ENCODE data around the gene INF2. TPM values are rescaled to one million over a fixed set of nuclear protein-coding genes. Genes with fewer than 3 reads are reported as not detected.

The INF2 gene
- total RNA-seq, 6 experiments from 2014 or later: 47.5 to 98.2 (median 71.4) TPM

DNA sequence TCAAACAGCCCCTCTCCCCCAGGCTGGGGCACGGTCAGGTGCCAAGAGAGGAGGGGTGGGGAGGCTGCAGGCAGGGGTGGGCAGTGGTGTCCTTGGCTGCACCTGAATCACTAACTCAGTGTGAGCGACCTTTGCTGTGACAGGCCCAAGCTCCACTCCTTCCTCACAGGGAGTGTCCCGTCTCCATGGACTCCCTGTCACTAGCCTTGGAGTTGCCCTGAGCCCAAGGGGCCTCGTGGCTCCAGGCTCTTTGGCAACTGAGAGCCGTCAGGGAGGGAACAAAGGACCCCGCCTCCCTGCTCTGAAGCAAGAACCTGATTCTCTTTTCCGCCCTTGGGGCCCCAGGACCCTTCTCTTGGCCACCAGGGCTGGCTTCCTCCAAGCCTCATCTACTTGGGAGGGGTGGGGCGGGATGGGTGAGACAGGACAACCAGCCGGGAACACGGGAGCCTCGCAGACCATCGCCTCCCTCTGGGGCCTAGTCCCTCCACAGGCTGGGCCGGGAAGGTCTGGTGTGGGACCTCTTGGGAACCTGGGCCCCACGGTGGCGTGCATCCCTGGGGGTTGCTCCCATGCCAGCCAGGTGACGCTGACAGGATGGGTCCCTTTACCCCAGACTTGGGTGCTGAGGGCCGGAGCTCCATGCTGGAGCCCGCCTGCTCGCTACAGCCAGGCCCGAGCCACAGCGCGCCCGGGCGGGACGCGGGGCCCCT, 33.7 kb downstream of the INF2 start:
- Histone ChIP-seq H3K4me3 (peak overlapping the region in 2 of 3 donors; percentile 60), H3K4me1 (peaks cover 0 to 33% (median 12%) of the 10 kb centered on the region in 4 donors), H3K36me3 (peaks cover 0 to 10% (median 1%) of the 10 kb centered on the region in 4 donors), H3K27ac (peak overlapping the region; percentile 54 to 61 (median 58)), H3K9me3 (no peaks in the 10 kb centered on the region), H3K27me3 (no peaks in the 10 kb centered on the region)
- intact Hi-C loops (cut with DNase I): no loop called here
- DNase-seq: no peak
- no peak for ATAC-seq
- 20% methylated on average over 1 of the region's 26 CpGs for WGBS (ENCODE audit: insufficient coverage, low coverage, low lambda C conversion rate, missing lambda C conversion rate)
- TF ChIP-seq POLR2A (IDR thresholded peaks at IDR 0.05): no peak
- TF ChIP-seq, protein P1, sequence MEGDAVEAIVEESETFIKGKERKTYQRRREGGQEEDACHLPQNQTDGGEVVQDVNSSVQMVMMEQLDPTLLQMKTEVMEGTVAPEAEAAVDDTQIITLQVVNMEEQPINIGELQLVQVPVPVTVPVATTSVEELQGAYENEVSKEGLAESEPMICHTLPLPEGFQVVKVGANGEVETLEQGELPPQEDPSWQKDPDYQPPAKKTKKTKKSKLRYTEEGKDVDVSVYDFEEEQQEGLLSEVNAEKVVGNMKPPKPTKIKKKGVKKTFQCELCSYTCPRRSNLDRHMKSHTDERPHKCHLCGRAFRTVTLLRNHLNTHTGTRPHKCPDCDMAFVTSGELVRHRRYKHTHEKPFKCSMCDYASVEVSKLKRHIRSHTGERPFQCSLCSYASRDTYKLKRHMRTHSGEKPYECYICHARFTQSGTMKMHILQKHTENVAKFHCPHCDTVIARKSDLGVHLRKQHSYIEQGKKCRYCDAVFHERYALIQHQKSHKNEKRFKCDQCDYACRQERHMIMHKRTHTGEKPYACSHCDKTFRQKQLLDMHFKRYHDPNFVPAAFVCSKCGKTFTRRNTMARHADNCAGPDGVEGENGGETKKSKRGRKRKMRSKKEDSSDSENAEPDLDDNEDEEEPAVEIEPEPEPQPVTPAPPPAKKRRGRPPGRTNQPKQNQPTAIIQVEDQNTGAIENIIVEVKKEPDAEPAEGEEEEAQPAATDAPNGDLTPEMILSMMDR (IDR thresholded peaks at IDR 0.05): no peak

- Histone ChIP-seq H3K27me3 (no peaks in the 10 kb centered on the region), H3K36me3 (peaks cover 0 to 8% (median 1%) of the 10 kb centered on the region in 4 donors), H3K9me3 (no peaks in the 10 kb centered on the region), H3K4me1 (peaks cover 0 to 33% (median 12%) of the 10 kb centered on the region in 4 donors), H3K27ac (peak within 1 kb of the TSS; percentile 58 to 69 (median 61)), H3K4me3 (peak within 1 kb of the TSS; percentile 60 to 66 (median 60))
- TF ChIP-seq POLR2A (IDR thresholded peaks at IDR 0.05): peak; percentile 84
- TF ChIP-seq, protein P1 (IDR thresholded peaks at IDR 0.05): peak; percentile 5 to 99 (median 96)
- WGBS (ENCODE audit: insufficient coverage, low coverage, low lambda C conversion rate, missing lambda C conversion rate): no CpG with 5 or more reads among the region's 82 CpGs
- intact Hi-C loops (cut with DNase I): no loop called here
- DNase-seq (peak; percentile 89 to 90 (median 89)), ATAC-seq (peak; percentile 60 to 80 (median 68))
These were observed 34.4 kb downstream of the INF2 start, which contains the start of gene ADSS1 for GRCh38 chr14:104723651-104724406. Gene ADSS1 (plus strand): TSS chr14:104724229. CDS start chr14:104724271, 42 bp downstream.

DNA sequence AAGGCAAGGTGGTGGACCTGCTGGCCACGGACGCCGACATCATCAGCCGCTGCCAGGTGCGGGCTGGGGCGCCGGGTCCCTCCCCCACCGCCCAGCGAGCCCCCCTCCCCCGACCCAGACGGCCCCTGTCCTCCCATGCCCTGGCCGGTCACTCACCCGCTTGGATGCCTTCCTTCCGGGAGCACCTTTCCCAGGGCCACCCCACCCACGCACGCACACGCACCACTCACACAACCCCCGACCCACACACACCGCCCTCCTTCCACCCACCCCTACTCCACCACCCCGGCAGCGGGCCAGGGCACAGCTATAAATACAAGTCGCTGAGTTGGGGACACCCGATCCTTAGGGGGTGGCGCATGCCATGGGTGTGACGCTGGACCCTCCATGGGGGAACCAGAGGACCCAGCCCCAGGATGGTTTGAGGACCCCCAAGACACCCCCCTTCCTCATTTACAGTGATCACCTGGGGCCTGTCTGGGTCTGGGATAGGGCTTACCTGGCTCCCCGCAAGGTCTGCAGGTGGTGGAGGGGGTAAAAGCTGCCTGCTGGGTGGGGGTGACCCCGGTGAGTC, 35.1 kb downstream of the INF2 start:
- intact Hi-C loops (cut with DNase I): no loop called here
- peak overlapping the region; percentile 38 to 69 (median 61) for H3K27ac ChIP-seq
- H3K4me3 ChIP-seq: peak overlapping the region; percentile 60 to 66 (median 60)
- peaks cover 0 to 33% (median 12%) of the 10 kb centered on the region in 4 donors for H3K4me1 ChIP-seq
- DNase-seq (peak in 2 of 3 donors; percentile 77 to 79), ATAC-seq (peak; percentile 15 to 22 (median 18))
- WGBS (ENCODE audit: insufficient coverage, low coverage, low lambda C conversion rate, missing lambda C conversion rate): 3% methylated on average over 10 of the region's 27 CpGs
- H3K27me3 ChIP-seq: no peaks in the 10 kb centered on the region
- no peak for TF ChIP-seq POLR2A (IDR thresholded peaks at IDR 0.05)
- TF ChIP-seq, protein P1 (IDR thresholded peaks at IDR 0.05): no peak
- no peaks in the 10 kb centered on the region for H3K9me3 ChIP-seq
- peaks cover 0 to 2% (median 0%) of the 10 kb centered on the region in 4 donors for H3K36me3 ChIP-seq

DNA sequence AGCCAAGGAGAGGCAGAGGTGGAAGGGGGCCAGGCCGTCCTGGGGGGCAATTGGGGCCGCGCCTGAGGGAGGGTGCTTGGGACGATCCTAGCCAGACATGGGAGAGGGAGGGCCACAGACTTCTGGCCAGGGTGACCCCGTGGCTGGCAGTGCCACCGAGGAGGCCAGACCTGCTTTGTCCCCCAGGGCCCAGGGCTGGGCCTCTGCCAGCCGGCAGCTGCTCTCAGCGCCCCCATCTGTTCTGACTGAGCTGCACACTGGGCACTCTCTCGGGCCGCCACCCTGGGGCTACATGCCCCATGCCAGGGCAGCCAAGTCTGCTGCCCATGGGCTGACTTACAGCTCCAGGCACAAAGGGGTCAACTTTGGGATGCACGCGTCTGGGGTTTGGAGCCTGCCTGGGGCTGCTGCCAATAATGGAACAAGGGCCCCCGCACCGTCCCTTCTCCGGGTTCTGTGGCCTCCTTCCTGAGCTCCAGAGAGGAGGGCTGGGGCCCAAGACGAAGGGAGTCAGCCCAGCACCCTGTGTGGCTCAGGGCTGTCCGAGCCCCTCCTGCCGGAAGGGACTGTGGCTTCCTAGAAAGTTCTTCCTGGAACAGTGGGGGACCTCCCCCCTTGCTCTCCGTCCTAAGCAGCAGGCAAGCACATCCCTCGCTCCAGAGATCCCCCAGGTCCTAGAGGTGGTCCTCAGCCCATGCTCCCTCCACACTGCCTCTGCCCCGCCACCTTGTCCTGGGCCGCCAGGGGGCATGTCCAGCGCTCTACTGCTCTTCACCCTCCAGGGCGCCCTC, 35.8 kb downstream of the INF2 start:
- intact Hi-C loops (cut with DNase I): no loop called here
- ATAC-seq (peak; percentile 42 to 55 (median 51)), DNase-seq (peak in 2 of 3 donors; percentile 77 to 86)
- Histone ChIP-seq H3K36me3 (no peaks in the 10 kb centered on the region), H3K4me3 (peak overlapping the region; percentile 60 to 66 (median 60)), H3K27me3 (no peaks in the 10 kb centered on the region), H3K9me3 (no peaks in the 10 kb centered on the region), H3K4me1 (peaks cover 0 to 33% (median 12%) of the 10 kb centered on the region in 4 donors), H3K27ac (peak overlapping the region; percentile 38 to 69 (median 61))
- WGBS (ENCODE audit: insufficient coverage, low coverage, low lambda C conversion rate, missing lambda C conversion rate): 19% methylated on average over 7 of the region's 24 CpGs
- TF ChIP-seq POLR2A (IDR thresholded peaks at IDR 0.05): peak; percentile 50
- TF ChIP-seq, protein P1 (IDR thresholded peaks at IDR 0.05): peak; percentile 29 to 44 (median 38)

Data from right lobe of liver (tissue), 6 donors.